DOHH2 (cell line): ENCODE data around the gene CDAN1.

Experiments used
- EZH2phosphoT487 ChIP-seq: fragments of 200-600 bp; sonication (generic); IDR thresholded peaks from 2 replicates; pipeline ENCODE4 v1.6.1; 2017; ENCODE audit warnings: borderline replicate concordance, mild to moderate bottlenecking, antibody characterized with exemption, low read length, moderate library complexity, mixed read lengths
- TF ChIP-seq, protein P1 (sequence below): fragments of 200-600 bp; sonication (generic); IDR thresholded peaks from one replicate; pipeline ENCODE4 v1.5.1; 2014; ENCODE audit warnings: antibody characterized with exemption, mild to moderate bottlenecking, low read depth, low read length; ENCODE audit not compliant: poor library complexity, severe bottlenecking

DNA sequence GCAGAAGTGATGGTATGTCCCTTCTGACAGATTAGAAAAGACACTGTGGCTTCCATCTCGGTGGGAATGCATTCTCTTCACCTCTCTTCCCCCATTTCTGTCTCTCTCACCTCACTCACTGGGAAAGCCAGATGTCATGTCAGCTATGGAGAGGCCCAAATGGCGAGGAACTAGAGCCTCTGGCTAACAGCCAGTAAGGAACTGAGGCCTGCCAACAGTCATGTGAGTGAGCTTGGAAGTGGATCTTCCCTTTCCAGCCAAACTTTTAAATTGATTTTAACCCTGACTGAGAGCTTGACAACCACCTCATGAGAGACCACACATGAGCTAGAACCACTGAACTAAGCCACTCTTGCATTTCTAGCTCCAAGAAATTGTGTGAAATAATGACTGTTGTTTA, 35.2 kb upstream of the CDAN1 start:
- TF ChIP-seq, protein P1, sequence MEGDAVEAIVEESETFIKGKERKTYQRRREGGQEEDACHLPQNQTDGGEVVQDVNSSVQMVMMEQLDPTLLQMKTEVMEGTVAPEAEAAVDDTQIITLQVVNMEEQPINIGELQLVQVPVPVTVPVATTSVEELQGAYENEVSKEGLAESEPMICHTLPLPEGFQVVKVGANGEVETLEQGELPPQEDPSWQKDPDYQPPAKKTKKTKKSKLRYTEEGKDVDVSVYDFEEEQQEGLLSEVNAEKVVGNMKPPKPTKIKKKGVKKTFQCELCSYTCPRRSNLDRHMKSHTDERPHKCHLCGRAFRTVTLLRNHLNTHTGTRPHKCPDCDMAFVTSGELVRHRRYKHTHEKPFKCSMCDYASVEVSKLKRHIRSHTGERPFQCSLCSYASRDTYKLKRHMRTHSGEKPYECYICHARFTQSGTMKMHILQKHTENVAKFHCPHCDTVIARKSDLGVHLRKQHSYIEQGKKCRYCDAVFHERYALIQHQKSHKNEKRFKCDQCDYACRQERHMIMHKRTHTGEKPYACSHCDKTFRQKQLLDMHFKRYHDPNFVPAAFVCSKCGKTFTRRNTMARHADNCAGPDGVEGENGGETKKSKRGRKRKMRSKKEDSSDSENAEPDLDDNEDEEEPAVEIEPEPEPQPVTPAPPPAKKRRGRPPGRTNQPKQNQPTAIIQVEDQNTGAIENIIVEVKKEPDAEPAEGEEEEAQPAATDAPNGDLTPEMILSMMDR, result no peak
- no peak for TF ChIP-seq EZH2phosphoT487
